SK-N-SH (cell line): ENCODE measurements around the gene LHX5.

ENCODE experiments used
- CTCF ChIP-seq: fragments of 200-600 bp; sonication (generic); IDR thresholded peaks from 2 replicates; pipeline ENCODE4 v1.6.1; 2017; ENCODE audit warnings: antibody characterized with exemption, mild to moderate bottlenecking, moderate library complexity
- FOXM1 ChIP-seq: IDR thresholded peaks from 2 replicates; pipeline ENCODE4 v1.4.0; 2012; ENCODE audit warnings: low read depth, mild to moderate bottlenecking
- GABPA ChIP-seq: IDR thresholded peaks from 2 replicates; pipeline ENCODE4 v1.4.0; 2012; ENCODE audit warnings: low read depth, mild to moderate bottlenecking
- JUND ChIP-seq: IDR thresholded peaks from 2 replicates; pipeline ENCODE4 v1.4.0; 2012
- MEF2A ChIP-seq: IDR thresholded peaks from 2 replicates; pipeline ENCODE4 v1.4.0; 2012; ENCODE audit warnings: low read depth, borderline replicate concordance
- POLR2AphosphoS5 ChIP-seq: IDR thresholded peaks from 2 replicates; pipeline ENCODE4 v1.6.1; 2012; ENCODE audit warnings: low read depth, low read length
- RFX5 ChIP-seq: IDR thresholded peaks from 2 replicates; pipeline ENCODE4 v1.6.1; 2012; ENCODE audit warnings: mild to moderate bottlenecking, improper control_type of control experiment, low read length
- SIN3A ChIP-seq: IDR thresholded peaks from 2 replicates; pipeline ENCODE4 v1.6.1; 2012; ENCODE audit warnings: low read depth, mild to moderate bottlenecking, low read length, moderate library complexity, borderline replicate concordance
- TAF1 ChIP-seq: IDR thresholded peaks from 2 replicates; pipeline ENCODE4 v1.6.1; 2012; ENCODE audit warnings: low read depth, mild to moderate bottlenecking, low read length, moderate library complexity, borderline replicate concordance
- TCF12 ChIP-seq: IDR thresholded peaks from 2 replicates; pipeline ENCODE4 v1.4.0; 2012

GRCh38 chr12:113512568-113512967, 40.9 kb upstream of the LHX5 start:
- TF ChIP-seq CTCF (no peak), POLR2AphosphoS5 (no peak), JUND (no peak), SIN3A (no peak), TAF1 (no peak), TCF12 (no peak), GABPA (no peak), RFX5 (no peak), FOXM1 (no peak), MEF2A (no peak)
